ENCODE measurements around the gene GEMIN2. TPM values are rescaled to one million over a fixed set of nuclear protein-coding genes. Genes with fewer than 3 reads are reported as not detected.

The GEMIN2 gene
- polyA plus RNA-seq, 1 of the 3 experiments (the other 2 are of a cell fraction): 13.2 TPM

GRCh38 chr14:39107591-39107996 lies 6.5 kb upstream of the GEMIN2 start:
- ChIA-PET POLR2A (no interaction called here), CTCF (interaction anchor here (1.7 kb wide), 1 partner anchor 261 kb away, joined by 11 read pairs; no protein-coding TSS in a partner anchor)
- no peaks in the 10 kb centered on the region for H3K36me3 ChIP-seq (replicated peaks in 1 of 2; ENCODE audit: control insufficient read depth in 1 of 2, insufficient read depth in 2 of 2, low read length in 1 of 2)
- no peaks in the 10 kb centered on the region for H3K4me1 ChIP-seq (ENCODE audit: control insufficient read depth in 1 of 2, insufficient read depth in 2 of 2, low read depth in 1 of 2, low read length in 1 of 2)
- H4K20me1 ChIP-seq (ENCODE audit: insufficient read depth): no peaks in the 10 kb centered on the region
- no peaks in the 10 kb centered on the region for H3K9me3 ChIP-seq
- no peak overlapping the region for H2AFZ ChIP-seq (ENCODE audit: low read depth)
- peak; percentile 54 for TF ChIP-seq CTCF (IDR thresholded peaks at IDR 0.05)
- peak; percentile 38 for TF ChIP-seq SMC3 (IDR thresholded peaks at IDR 0.05; ENCODE audit: low read depth, low read length)
- TF ChIP-seq EP300 (IDR thresholded peaks at IDR 0.05; ENCODE audit: borderline replicate concordance in 1 of 2, low read depth in 1 of 2, low read length in 1 of 2): no peak
- TF ChIP-seq RAD21 (IDR thresholded peaks at IDR 0.05; ENCODE audit: low read length): peak; percentile 36
- no peak for TF ChIP-seq FOXM1 (IDR thresholded peaks at IDR 0.05; ENCODE audit: low read depth)
- no peak for TF ChIP-seq RCOR1 (IDR thresholded peaks at IDR 0.05; ENCODE audit: low read length)
- no peak for TF ChIP-seq CHD2 (IDR thresholded peaks at IDR 0.05; ENCODE audit: low read length, partially characterized antibody)
- TF ChIP-seq POLR2AphosphoS5 (IDR thresholded peaks at IDR 0.05; ENCODE audit: low read depth, low read length): no peak
- no peak for TF ChIP-seq GATA2 (CRISPR knock-in tag; IDR thresholded peaks at IDR 0.05)
- TF ChIP-seq ELF1 (IDR thresholded peaks at IDR 0.05): no peak
- no peak for TF ChIP-seq NRF1 (IDR thresholded peaks at IDR 0.05; ENCODE audit: low read depth, low read length)
- TF ChIP-seq JUND (IDR thresholded peaks at IDR 0.05): no peak
- TF ChIP-seq RXRA (IDR thresholded peaks at IDR 0.05; ENCODE audit: borderline replicate concordance, low read depth): no peak
- no peak overlapping the region for H3K4me3 ChIP-seq (ENCODE audit: low read depth in 2 of 2, low read length in 1 of 2)
- no peak overlapping the region for H3K27ac ChIP-seq (ENCODE audit: low read depth in 2 of 2, low read length in 1 of 2)
- H3K9ac ChIP-seq: no peak overlapping the region
- 71% methylated on average over 2 of the region's 2 CpGs for WGBS (ENCODE audit: low lambda C conversion rate)
- peaks cover 20% of the 10 kb centered on the region for H3K79me2 ChIP-seq (ENCODE audit: insufficient read depth)
- no peaks in the 10 kb centered on the region for H3F3A ChIP-seq (replicated peaks; ENCODE audit: insufficient read depth)
- no peaks in the 10 kb centered on the region for H3K27me3 ChIP-seq (ENCODE audit: insufficient read depth)
- DNase-seq: peak; percentile 35
- H3K4me2 ChIP-seq: no peak overlapping the region
- no peaks in the 10 kb centered on the region for H3K9me2 ChIP-seq

- no peaks in the 10 kb centered on the region for H3K36me3 ChIP-seq (replicated peaks in 1 of 2; ENCODE audit: control insufficient read depth in 1 of 2, insufficient read depth in 2 of 2, low read length in 1 of 2)
- no peak overlapping the region for H2AFZ ChIP-seq (ENCODE audit: low read depth)
- no peak for TF ChIP-seq REST (IDR thresholded peaks at IDR 0.05; ENCODE audit: low read depth, low read length)
- TF ChIP-seq CTCF (IDR thresholded peaks at IDR 0.05): no peak
- TF ChIP-seq FOXJ3 (CRISPR knock-in tag; IDR thresholded peaks at IDR 0.05): no peak
- no peak for TF ChIP-seq SMC3 (IDR thresholded peaks at IDR 0.05; ENCODE audit: low read depth, low read length)
- no peak for TF ChIP-seq USF2 (IDR thresholded peaks at IDR 0.05; ENCODE audit: borderline replicate concordance, low read depth, low read length)
- TF ChIP-seq MAX (IDR thresholded peaks at IDR 0.05; ENCODE audit: low read depth): no peak
- no peak for TF ChIP-seq NRF1 (IDR thresholded peaks at IDR 0.05; ENCODE audit: low read depth, low read length)
- no peak for TF ChIP-seq PBX3 (IDR thresholded peaks at IDR 0.05)
- no peaks in the 10 kb centered on the region for H3F3A ChIP-seq (replicated peaks; ENCODE audit: insufficient read depth)
- H4K20me1 ChIP-seq (ENCODE audit: insufficient read depth): no peaks in the 10 kb centered on the region
- H3K27ac ChIP-seq (ENCODE audit: low read depth in 2 of 2, low read length in 1 of 2): no peak overlapping the region
- DNase-seq: no peak
- H3K9me3 ChIP-seq: no peaks in the 10 kb centered on the region
- ChIA-PET POLR2A (no interaction called here), CTCF (no interaction called here)
- peaks cover 8% of the 10 kb centered on the region for H3K79me2 ChIP-seq (ENCODE audit: insufficient read depth)
- no peaks in the 10 kb centered on the region for H3K27me3 ChIP-seq (ENCODE audit: insufficient read depth)
- H3K4me2 ChIP-seq: no peak overlapping the region
- H3K4me3 ChIP-seq (ENCODE audit: low read depth in 2 of 2, low read length in 1 of 2): no peak overlapping the region
- H3K4me1 ChIP-seq (ENCODE audit: control insufficient read depth in 1 of 2, insufficient read depth in 2 of 2, low read depth in 1 of 2, low read length in 1 of 2): no peaks in the 10 kb centered on the region; a peak in 1 of 4 replicates
- 71% methylated on average over 3 of the region's 3 CpGs for WGBS (ENCODE audit: low lambda C conversion rate)
- no peak overlapping the region for H3K9ac ChIP-seq
- no peaks in the 10 kb centered on the region for H3K9me2 ChIP-seq
Measured at GRCh38 chr14:39108791-39109190, 5.3 kb upstream of the GEMIN2 start.

All from SK-N-SH (cell line).